Sciatic nerve (tissue), 2 donors: ENCODE measurements around the gene KLB. TPM values are rescaled to one million over a fixed set of nuclear protein-coding genes. Genes with fewer than 3 reads are reported as not detected.
"Not testable (repeated sequence)": the region's sequence is repeated elsewhere in the genome, so short reads cannot be mapped to it uniquely, and the experiment has no call there.

Experiments
- ATAC-seq: fragments of 200-7000 bp; cut with Tn5 transposase; one replicate; pipeline ENCODE4 v1.9.1; 2020; ENCODE audit warnings: mild to moderate bottlenecking, moderate library complexity
- DNase-seq: peaks from one replicate; pipeline ENCODE4 v3.0.0-alpha.2; 2020; ENCODE audit warnings: low spot score
- intact Hi-C: fragments of 100-400 bp; cut with DNase I; formaldehyde crosslinking; loops from one replicate; pipeline ENCODE4 v1.14.2; 2022
- total RNA-seq: library from RNA; stranded (reverse); fragmentation: NEBNext Ultra II Directional; extraction: Animal tissue kit (Norgen Biotek cat#: 25700); gene quantifications from one replicate; pipeline ENCODE4 v1.2.1, GENCODE V29; 2021
- donor health status: DM: no; HTN: no; CAD: no.
- donor health status: DM: no; HTN: no; CAD: no.

Gene KLB
- total RNA-seq, result 1.2 TPM

GRCh38 chr4:39406763-39407583 lies at the start of gene KLB:
Gene KLB, plus strand, starts transcription at chr4:39406930. Its CDS starts 20 bp downstream, at chr4:39406950.
- intact Hi-C loops, result no loop called here
- DNase-seq, result no peak
- no peak for ATAC-seq

GRCh38 chr4:39357002-39357401 lies 49.7 kb upstream of the KLB start:
- ATAC-seq, result no peak
- intact Hi-C loops, result no loop called here

GRCh38 chr4:39360611-39361010 lies 46.1 kb upstream of the KLB start:
- DNase-seq, intact Hi-C loops, ATAC-seq: not testable (repeated sequence)

More at GRCh38 chr4:39357002-39357401, 49.7 kb upstream of the KLB start:
- DNase-seq, result no peak

GRCh38 chr4:39362827-39363226 lies 43.9 kb upstream of the KLB start:
- intact Hi-C loops, result no loop called here
- DNase-seq (no peak), ATAC-seq (no peak)

- DNase-seq (no peak), ATAC-seq (no peak)
- intact Hi-C loops, result no loop called here
Observed at GRCh38 chr4:39363773-39364393, 42.8 kb upstream of the KLB start.

- DNase-seq, result no peak
- intact Hi-C loops, result no loop called here
- no peak for ATAC-seq
Observed at GRCh38 chr4:39365360-39365759, 41.4 kb upstream of the KLB start.

GRCh38 chr4:39365830-39366771 lies 40.6 kb upstream of the KLB start, which contains the start of gene RFC1:
Gene RFC1, minus strand, starts transcription at chr4:39366362. Its CDS starts 121 bp downstream, at chr4:39366241.
- intact Hi-C loops, result no loop called here
- ATAC-seq, result peak; percentile 98

GRCh38 chr4:39367166-39367565 lies 39.6 kb upstream of the KLB start:
- ATAC-seq, result no peak
- intact Hi-C loops, result no loop called here
- DNase-seq, result no peak

More at GRCh38 chr4:39365830-39366771, 40.6 kb upstream of the KLB start, which contains the start of gene RFC1:
- peak; percentile 96 for DNase-seq

- intact Hi-C loops, result no loop called here
- no peak for DNase-seq
- ATAC-seq, result no peak
Observed at GRCh38 chr4:39369301-39369700, 37.4 kb upstream of the KLB start.

GRCh38 chr4:39371209-39371608 lies 35.5 kb upstream of the KLB start:
- DNase-seq, intact Hi-C loops, ATAC-seq: not testable (repeated sequence)

GRCh38 chr4:39375478-39375877 lies 31.3 kb upstream of the KLB start:
- intact Hi-C loops, result no loop called here
- ATAC-seq (no peak), DNase-seq (no peak)

GRCh38 chr4:39383690-39384089 lies 23.0 kb upstream of the KLB start:
- DNase-seq, result no peak
- intact Hi-C loops, result no loop called here
- ATAC-seq, result no peak

- intact Hi-C loops, result no loop called here
- DNase-seq (no peak), ATAC-seq (no peak)
Observed at GRCh38 chr4:39384563-39384962, 22.2 kb upstream of the KLB start.

GRCh38 chr4:39390603-39391002 lies 16.1 kb upstream of the KLB start:
- no peak for ATAC-seq
- intact Hi-C loops, result no loop called here
- no peak for DNase-seq

- intact Hi-C loops, result no loop called here
- ATAC-seq (no peak), DNase-seq (no peak)
Observed at GRCh38 chr4:39394706-39395105, 12.0 kb upstream of the KLB start.

- ATAC-seq, DNase-seq, intact Hi-C loops: not testable (repeated sequence)
Observed at GRCh38 chr4:39401640-39402039, 5.1 kb upstream of the KLB start.

- ATAC-seq (no peak), DNase-seq (no peak)
- intact Hi-C loops, result no loop called here
Observed at GRCh38 chr4:39407584-39407885, 805 bp downstream of the KLB start.

- ATAC-seq (no peak), DNase-seq (no peak)
- intact Hi-C loops, result no loop called here
Observed at GRCh38 chr4:39410415-39410814, 3.7 kb downstream of the KLB start.

GRCh38 chr4:39411561-39411960 lies 4.8 kb downstream of the KLB start:
- ATAC-seq, intact Hi-C loops, DNase-seq: not testable (repeated sequence)
